Heart right ventricle (tissue), 16 donors: ENCODE results near the gene FGF14. TPM values are rescaled to one million over a fixed set of nuclear protein-coding genes. Genes with fewer than 3 reads are reported as not detected.

Experiments used
- ATAC-seq, 8 donors: fragments of 200-7000 bp; cut with Tn5 transposase; one replicate each; pipeline ENCODE4 v1.9.1; 2020; ENCODE audit warnings: mild to moderate bottlenecking in 8 of 8, moderate library complexity in 8 of 8, moderate number of reproducible peaks in 1 of 8
- DNase-seq, 2 donors: peaks; one replicate each; pipeline ENCODE4 v3.0.0-alpha.2; 2020
- H3K27ac ChIP-seq, 10 donors: fragments of 200-600 bp; sonication (generic) in 2 of 10; one replicate each; pipeline versions ENCODE4 v1.5.0 to v1.8.0; 2020 to 2022; ENCODE audit warnings: mild to moderate bottlenecking in 3 of 10
- H3K27me3 ChIP-seq, 7 donors: fragments of 200-600 bp; one replicate each; pipeline ENCODE4 v1.8.0; 2021 to 2022; ENCODE audit warnings: mild to moderate bottlenecking in 2 of 7
- H3K36me3 ChIP-seq, 9 donors: fragments of 200-600 bp; sonication (generic) in 1 of 9; one replicate each; pipeline versions ENCODE4 v1.5.0 to v1.8.0; 2020 to 2022; ENCODE audit warnings: mild to moderate bottlenecking in 2 of 9
- H3K4me1 ChIP-seq, 9 donors: fragments of 200-600 bp; sonication (generic) in 1 of 9; one replicate each; pipeline versions ENCODE4 v1.5.0 to v1.8.0; 2020 to 2022; ENCODE audit warnings: mild to moderate bottlenecking in 4 of 9
- H3K4me3 ChIP-seq, 10 donors: fragments of 200-600 bp; sonication (generic) in 2 of 10; one replicate each; pipeline versions ENCODE4 v1.5.0 to v1.8.0; 2020 to 2022; ENCODE audit warnings: mild to moderate bottlenecking in 7 of 10, moderate library complexity in 2 of 10
- H3K9me3 ChIP-seq, 11 donors: fragments of 200-600 bp in 10 of 11; sonication (generic) in 2 of 11; one replicate each; pipeline versions ENCODE4 v1.5.0 to v1.8.0; 2013 to 2022; ENCODE audit warnings: mild to moderate bottlenecking in 2 of 11, control low read depth in 1 of 11, moderate library complexity in 1 of 11
- CTCF ChIP-seq, 9 donors: fragments of 200-600 bp; sonication (generic) in 2 of 9; IDR thresholded peaks; one replicate each; pipeline versions ENCODE4 v1.5.0 to v1.8.0; 2021 to 2022; ENCODE audit warnings: antibody characterized with exemption in 9 of 9, mild to moderate bottlenecking in 5 of 9, moderate library complexity in 1 of 9
- WGBS, 2 donors: extraction: QIAGEN DNeasy Blood & Tissue Kit; methylation state at CpG; one replicate each; pipeline ENCODE4 v1.1.7; 2013; ENCODE audit warnings: inconsistent platforms in 1 of 2; 5-methylcytosine and 5-hydroxymethylcytosine counted together
- intact Hi-C, 10 donors: fragments of 100-400 bp; cut with DNase I; formaldehyde crosslinking; loops; one replicate each; pipeline versions ENCODE4 v1.11.1 to v1.14.2; 2022
- polyA plus RNA-seq, 2 donors: library from polyadenylated mRNA; stranded (reverse); fragments of 200-250 nt; gene quantifications; one replicate each; pipeline ENCODE4 v1.2.3, GENCODE V29; 2013
- total RNA-seq, 10 donors: library from RNA; stranded (reverse); fragmentation: NEBNext Ultra II Directional in 3 of 10; extraction: Animal tissue kit (Norgen Biotek cat#: 25700) in 3 of 10; gene quantifications; one replicate each; pipeline versions ENCODE4 v1.2.1 to v1.2.4, GENCODE V29; 2021 to 2023
- donor health status: Arrhythmogenic right ventricular cardiomyopathy.
- donor health status: ischemic (EF 13 %, LVEDD 7.1; RV severe dilation, severe dysfunction).
- donor health status: healthy with polysubstance abuse.
- donor health status: DM: no; HTN: yes; CAD: no.
- donor health status: DM: no; HTN: no; CAD: no.
- donor health status: ischemic (EF 25% LVEDD 6.9; RV normal size, moderate dysfunction).
- donor health status: ischemic (EF 25% LVEDD 5.7; RV mildly dilated, moderate dysfunction).
- donor health status: healthy.
- donor health status: DM: yes; HTN: yes; CAD: no.
- donor health status: Ischemic cardiomyopathy.
- donor health status: ischemic (EF 35%, LVEDD 5.7; RV mildly dilated, moderate dysfunction).
- donor health status: nonischemic (EF 11% LVEDD 7.7; RV severe dilation, severe dysfunction).
- donor health status: DM: yes; HTN: yes; CAD: no.
- donor health status: PGD.
- donor health status: ischemic (EF 29% LVEDD 5.4; RV normal size, mild dysfunction).
- donor health status: nonischemic (EF 23%, LVEDD 6.1; RV moderate dilation, normal function).

The FGF14 gene
- total and polyA plus RNA-seq, 12 donors: 0.20 to 7.8 (median 5.3) TPM

GRCh38 chr13:102295316-102296048 is 106.4 kb downstream of the FGF14 start:
- DNase-seq (no peak), ATAC-seq (no peak)
- intact Hi-C loops: loop anchor here in 2 of 10 donors (10.0 kb wide), 2 partner anchors 61 to 351 kb away; no protein-coding TSS in a partner anchor
- no peak for TF ChIP-seq CTCF (IDR thresholded peaks at IDR 0.05)
- Histone ChIP-seq H3K27ac (no peak overlapping the region), H3K27me3 (no peaks in the 10 kb centered on the region), H3K4me3 (no peak overlapping the region), H3K9me3 (no peaks in the 10 kb centered on the region), H3K4me1 (peaks cover 0 to 25% (median 10%) of the 10 kb centered on the region in 9 donors), H3K36me3 (no peaks in the 10 kb centered on the region)
- WGBS, 2 donors: 77 to 78% methylated on average over 9 of the region's 9 CpGs

- no peak for DNase-seq
- Histone ChIP-seq H3K4me3 (no peak overlapping the region), H3K27ac (peak overlapping the region in 5 of 10 donors; percentile 9 to 55 (median 41)), H3K9me3 (no peaks in the 10 kb centered on the region), H3K27me3 (no peaks in the 10 kb centered on the region), H3K36me3 (no peaks in the 10 kb centered on the region), H3K4me1 (peaks cover 0 to 25% (median 10%) of the 10 kb centered on the region in 9 donors)
- no peak for TF ChIP-seq CTCF (IDR thresholded peaks at IDR 0.05)
- intact Hi-C loops: loop anchor here in 2 of 10 donors (10.0 kb wide), 2 partner anchors 60 to 350 kb away; no protein-coding TSS in a partner anchor
- peak in 4 of 8 donors; percentile 49 to 68 (median 61) for ATAC-seq
- WGBS, 2 donors: 40 to 53% methylated on average over 3 of the region's 3 CpGs
These were observed 107.3 kb downstream of the FGF14 start for GRCh38 chr13:102294407-102295018.

- no peak for TF ChIP-seq CTCF (IDR thresholded peaks at IDR 0.05)
- intact Hi-C loops: loop anchor here in 2 of 10 donors (10.0 kb wide), 2 partner anchors 59 to 349 kb away; no protein-coding TSS in a partner anchor
- DNase-seq (no peak), ATAC-seq (peak in 5 of 8 donors; percentile 33 to 72 (median 61))
- Histone ChIP-seq H3K36me3 (no peaks in the 10 kb centered on the region), H3K4me1 (peaks cover 0 to 25% (median 10%) of the 10 kb centered on the region in 9 donors), H3K27me3 (no peaks in the 10 kb centered on the region), H3K9me3 (no peaks in the 10 kb centered on the region), H3K4me3 (no peak overlapping the region), H3K27ac (peak overlapping the region in 7 of 10 donors; percentile 9 to 55 (median 23))
- 38 to 41% methylated on average over 2 of the region's 2 CpGs for WGBS, 2 donors
These were observed 108.1 kb downstream of the FGF14 start for GRCh38 chr13:102293723-102294122.

- DNase-seq (no peak), ATAC-seq (peak in 2 of 8 donors; percentile 52 to 83)
- Histone ChIP-seq H3K4me3 (no peak overlapping the region), H3K4me1 (peaks cover 0 to 25% (median 10%) of the 10 kb centered on the region in 9 donors), H3K27me3 (no peaks in the 10 kb centered on the region), H3K9me3 (no peaks in the 10 kb centered on the region), H3K27ac (no peak overlapping the region), H3K36me3 (no peaks in the 10 kb centered on the region)
- intact Hi-C loops: loop anchor here in 2 of 10 donors (10.0 kb wide), 2 partner anchors 57 to 347 kb away; no protein-coding TSS in a partner anchor
- WGBS, 2 donors: 75 to 80% methylated on average over 7 of the region's 7 CpGs
- no peak for TF ChIP-seq CTCF (IDR thresholded peaks at IDR 0.05)
These were observed 110.1 kb downstream of the FGF14 start for GRCh38 chr13:102291587-102292218.
